HEK293T (cell line): ENCODE measurements around the gene PPFIBP2.

Source experiments
- CTCF ChIA-PET: fragments of 350-600 bp; formaldehyde crosslinking; extraction: SDS; loops from one replicate; lab custom pipeline; 2021; ENCODE audit warnings: antibody characterized with exemption, inconsistent platforms; lab: Yijun Ruan, JAX
- POLR2A ChIA-PET: fragments of 350-600 bp; formaldehyde crosslinking; extraction: SDS; loops from one replicate; lab custom pipeline; 2020; ENCODE audit warnings: antibody characterized with exemption, inconsistent platforms; lab: Yijun Ruan, JAX
- DNase-seq: peaks from one replicate; pipeline ENCODE4 v3.0.0; 2012; ENCODE audit warnings: mixed read lengths; ENCODE audit errors: extremely low spot score
- ARNT ChIP-seq: fragments of 450-650 bp; IDR thresholded peaks from 2 replicates; pipeline ENCODE4 v1.6.1; 2017; ENCODE audit warnings: mild to moderate bottlenecking
- BHLHE40 ChIP-seq: fragments of 450-650 bp; IDR thresholded peaks from 2 replicates; pipeline ENCODE4 v1.6.1; 2016; ENCODE audit warnings: mild to moderate bottlenecking, moderate library complexity, borderline replicate concordance
- CTBP1 ChIP-seq: fragments of 450-650 bp; IDR thresholded peaks from 2 replicates; pipeline ENCODE4 v1.6.1; 2016; ENCODE audit warnings: borderline replicate concordance
- ELF4 ChIP-seq: fragments of 450-650 bp; IDR thresholded peaks from 2 replicates; pipeline ENCODE4 v1.6.1; 2017; ENCODE audit warnings: antibody characterized with exemption
- FOXA1 ChIP-seq: fragments of 450-650 bp; IDR thresholded peaks from 2 replicates; pipeline ENCODE4 v1.6.1; 2016; ENCODE audit warnings: mild to moderate bottlenecking
- FOXK2 ChIP-seq: fragments of 450-650 bp; IDR thresholded peaks from 2 replicates; pipeline ENCODE4 v1.6.1; 2016; ENCODE audit warnings: mild to moderate bottlenecking
- FOXM1 ChIP-seq: fragments of 450-650 bp; IDR thresholded peaks from 2 replicates; pipeline ENCODE4 v1.6.1; 2017; ENCODE audit warnings: mild to moderate bottlenecking, borderline replicate concordance
- HDGF ChIP-seq: fragments of 450-650 bp; IDR thresholded peaks from 2 replicates; pipeline ENCODE4 v1.6.1; 2017; ENCODE audit warnings: antibody characterized with exemption, borderline replicate concordance
- L3MBTL2 ChIP-seq: fragments of 450-650 bp; conservative IDR thresholded peaks from 2 replicates; pipeline ENCODE4 v1.6.1; 2016; ENCODE audit warnings: mild to moderate bottlenecking
- LEF1 ChIP-seq: fragments of 450-650 bp; IDR thresholded peaks from 2 replicates; pipeline ENCODE4 v1.6.1; 2017; ENCODE audit warnings: mild to moderate bottlenecking, borderline replicate concordance
- NFRKB ChIP-seq: fragments of 450-650 bp; IDR thresholded peaks from 2 replicates; pipeline ENCODE4 v1.6.1; 2016; ENCODE audit warnings: mild to moderate bottlenecking, moderate library complexity
- PKNOX1 ChIP-seq: fragments of 450-650 bp; IDR thresholded peaks from 2 replicates; pipeline ENCODE4 v1.6.1; 2016
- SP1 ChIP-seq: fragments of 450-650 bp; IDR thresholded peaks from 2 replicates; pipeline ENCODE4 v1.6.1; 2017
- SUZ12 ChIP-seq: fragments of 450-650 bp; IDR thresholded peaks from 2 replicates; pipeline ENCODE4 v1.6.1; 2016; ENCODE audit warnings: mild to moderate bottlenecking
- TARDBP ChIP-seq: fragments of 450-650 bp; IDR thresholded peaks from 2 replicates; pipeline ENCODE4 v1.6.1; 2016
- ZNF384 ChIP-seq: fragments of 450-650 bp; IDR thresholded peaks from 2 replicates; pipeline ENCODE4 v1.6.1; 2016

PPFIBP2 gene

DNA sequence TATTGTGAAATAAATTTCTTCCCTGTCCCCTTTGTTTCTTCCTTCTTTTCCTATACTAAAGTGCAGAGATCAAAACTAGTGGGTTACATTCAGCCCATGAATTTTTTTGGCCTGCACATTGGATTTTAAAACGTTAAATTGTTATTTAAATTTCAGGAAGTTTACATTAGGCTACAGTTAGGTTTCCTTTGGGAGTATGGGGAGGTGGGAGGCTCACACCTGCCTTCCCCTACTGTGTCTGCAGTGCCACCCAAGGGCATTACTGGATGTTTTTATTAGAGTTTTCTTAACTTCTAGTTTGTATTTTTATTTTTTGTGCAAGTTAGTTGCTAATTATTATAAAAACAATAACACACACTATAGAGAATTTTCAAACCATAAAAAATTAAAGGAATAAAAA is 107.8 kb downstream of the PPFIBP2 start:
- no peak for DNase-seq
- ChIA-PET POLR2A (no interaction called here), CTCF (no interaction called here)
- TF ChIP-seq ELF4 (no peak), CTBP1 (no peak), ARNT (no peak), FOXA1 (no peak), TARDBP (no peak), SUZ12 (no peak), L3MBTL2 (no peak), NFRKB (no peak), ZNF384 (no peak), LEF1 (no peak), HDGF (no peak), BHLHE40 (no peak), SP1 (no peak), FOXK2 (no peak), PKNOX1 (no peak), FOXM1 (no peak)

- ChIA-PET CTCF (no interaction called here), POLR2A (interaction anchor here (1.2 kb wide), 1 partner anchor 109 kb away, joined by 3 read pairs; the partner anchor contains the start of gene PPFIBP2)
- no peak for DNase-seq
- no peak for TF ChIP-seq SUZ12
- no peak for TF ChIP-seq LEF1
- no peak for TF ChIP-seq CTBP1
- no peak for TF ChIP-seq FOXK2
- no peak for TF ChIP-seq PKNOX1
- no peak for TF ChIP-seq ARNT
- TF ChIP-seq ELF4 = no peak
- TF ChIP-seq HDGF = no peak
- no peak for TF ChIP-seq FOXA1
- no peak for TF ChIP-seq BHLHE40
- TF ChIP-seq FOXM1 = no peak
- no peak for TF ChIP-seq SP1
- TF ChIP-seq ZNF384 = no peak
- no peak for TF ChIP-seq TARDBP
These were observed 108.9 kb downstream of the PPFIBP2 start for GRCh38 chr11:7622721-7623120.

- TF ChIP-seq ELF4 (no peak), BHLHE40 (no peak), PKNOX1 (no peak), TARDBP (no peak), ZNF384 (no peak), FOXM1 (no peak), CTBP1 (no peak), SUZ12 (no peak), SP1 (no peak), NFRKB (no peak), L3MBTL2 (no peak), ARNT (no peak), HDGF (no peak), LEF1 (no peak), FOXK2 (no peak), FOXA1 (no peak)
- CTCF ChIA-PET = no interaction called here
- DNase-seq = no peak
- POLR2A ChIA-PET = no interaction called here
These were observed 114.9 kb downstream of the PPFIBP2 start for GRCh38 chr11:7628660-7629059.

- TF ChIP-seq L3MBTL2 = no peak
- no peak for TF ChIP-seq ARNT
- no peak for TF ChIP-seq ZNF384
- no peak for TF ChIP-seq BHLHE40
- no peak for TF ChIP-seq ELF4
- no peak for TF ChIP-seq PKNOX1
- no peak for TF ChIP-seq SUZ12
- TF ChIP-seq LEF1 = no peak
- TF ChIP-seq FOXA1 = no peak
- no peak for TF ChIP-seq NFRKB
- TF ChIP-seq CTBP1 = no peak
- TF ChIP-seq FOXM1 = no peak
- TF ChIP-seq TARDBP = no peak
- no peak for TF ChIP-seq HDGF
- TF ChIP-seq FOXK2 = no peak
- TF ChIP-seq SP1 = no peak
- CTCF ChIA-PET = no interaction called here
- no peak for DNase-seq
- POLR2A ChIA-PET = no interaction called here
These were observed 116.2 kb downstream of the PPFIBP2 start for GRCh38 chr11:7630002-7630401.

GRCh38 chr11:7632211-7632610 is 118.4 kb downstream of the PPFIBP2 start:
- POLR2A ChIA-PET = no interaction called here
- no peak for DNase-seq
- no peak for TF ChIP-seq LEF1
- no peak for TF ChIP-seq FOXK2
- TF ChIP-seq BHLHE40 = no peak
- TF ChIP-seq L3MBTL2 = no peak
- no peak for TF ChIP-seq CTBP1
- no peak for TF ChIP-seq FOXA1
- no peak for TF ChIP-seq NFRKB
- no peak for TF ChIP-seq TARDBP
- no peak for TF ChIP-seq ZNF384
- TF ChIP-seq PKNOX1 = no peak
- TF ChIP-seq SUZ12 = no peak
- TF ChIP-seq ARNT = no peak
- no peak for TF ChIP-seq HDGF
- TF ChIP-seq ELF4 = no peak
- no peak for TF ChIP-seq SP1
- no peak for TF ChIP-seq FOXM1
- CTCF ChIA-PET = no interaction called here
